Tibial nerve (tissue), 4 donors: ENCODE results near the gene CCDC179.

Experiments used
- EP300 ChIP-seq, 2 donors: sonication (generic); formaldehyde crosslinking; IDR thresholded peaks; one replicate each; pipeline ENCODE4 v1.6.1; 2017; ENCODE audit warnings: antibody characterized with exemption in 2 of 2, mild to moderate bottlenecking in 1 of 2
- POLR2A ChIP-seq, 2 donors: fragments of 450-650 bp; IDR thresholded peaks; one replicate each; pipeline ENCODE4 v1.6.1; 2017; ENCODE audit warnings: antibody characterized with exemption in 2 of 2, mild to moderate bottlenecking in 2 of 2, moderate library complexity in 2 of 2
- TF ChIP-seq, protein P1 (sequence below), 5 experiments: fragments of 200-600 bp in 3 of 5; fragments of 450-650 bp in 2 of 5; sonication (generic) in 3 of 5; IDR thresholded peaks; one replicate each; pipeline ENCODE4 v1.5.1; 2016 to 2019; ENCODE audit warnings: antibody characterized with exemption in 5 of 5, mild to moderate bottlenecking in 3 of 5, moderate library complexity in 2 of 5

DNA sequence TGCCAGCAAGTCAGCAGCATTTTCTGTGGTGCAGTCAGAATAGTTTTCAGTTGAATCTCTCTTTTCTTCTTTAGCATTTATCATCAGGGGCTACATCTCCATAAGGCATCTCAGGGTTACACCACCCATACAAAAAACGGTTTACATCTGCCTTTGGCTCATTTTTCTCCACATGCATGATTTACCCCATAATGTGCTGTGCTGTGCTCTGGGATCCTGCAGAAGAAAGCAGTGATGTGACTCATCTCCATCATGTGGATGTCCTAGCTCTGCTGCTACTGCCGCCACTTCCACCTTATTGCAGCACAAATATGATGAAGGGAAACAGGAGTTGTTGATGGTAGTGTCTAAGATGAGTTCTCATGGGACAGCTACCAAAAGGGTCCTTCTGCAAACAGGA is 30.0 kb upstream of the CCDC179 start:
- TF ChIP-seq, protein P1, sequence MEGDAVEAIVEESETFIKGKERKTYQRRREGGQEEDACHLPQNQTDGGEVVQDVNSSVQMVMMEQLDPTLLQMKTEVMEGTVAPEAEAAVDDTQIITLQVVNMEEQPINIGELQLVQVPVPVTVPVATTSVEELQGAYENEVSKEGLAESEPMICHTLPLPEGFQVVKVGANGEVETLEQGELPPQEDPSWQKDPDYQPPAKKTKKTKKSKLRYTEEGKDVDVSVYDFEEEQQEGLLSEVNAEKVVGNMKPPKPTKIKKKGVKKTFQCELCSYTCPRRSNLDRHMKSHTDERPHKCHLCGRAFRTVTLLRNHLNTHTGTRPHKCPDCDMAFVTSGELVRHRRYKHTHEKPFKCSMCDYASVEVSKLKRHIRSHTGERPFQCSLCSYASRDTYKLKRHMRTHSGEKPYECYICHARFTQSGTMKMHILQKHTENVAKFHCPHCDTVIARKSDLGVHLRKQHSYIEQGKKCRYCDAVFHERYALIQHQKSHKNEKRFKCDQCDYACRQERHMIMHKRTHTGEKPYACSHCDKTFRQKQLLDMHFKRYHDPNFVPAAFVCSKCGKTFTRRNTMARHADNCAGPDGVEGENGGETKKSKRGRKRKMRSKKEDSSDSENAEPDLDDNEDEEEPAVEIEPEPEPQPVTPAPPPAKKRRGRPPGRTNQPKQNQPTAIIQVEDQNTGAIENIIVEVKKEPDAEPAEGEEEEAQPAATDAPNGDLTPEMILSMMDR (IDR thresholded peaks at IDR 0.05): no peak
- no peak for TF ChIP-seq POLR2A (IDR thresholded peaks at IDR 0.05)
- no peak for TF ChIP-seq EP300 (IDR thresholded peaks at IDR 0.05)
